ENCODE results near the gene RPL11. TPM values are rescaled to one million over a fixed set of nuclear protein-coding genes. Genes with fewer than 3 reads are reported as not detected.

RPL11 gene
- total and polyA plus RNA-seq, 10 of the 15 experiments (the other 5 are each of a cell fraction or from before 2014, with no cell fraction given): 968 to 4,611 (median 2,521) TPM

- Histone ChIP-seq H3K4me2 (ENCODE audit: control insufficient read depth, insufficient read depth) (peak overlapping the region; percentile 82), H3K79me2 (ENCODE audit: control insufficient read depth, insufficient read depth, low read length) (peaks cover 46% of the 10 kb centered on the region), H3K27me3 (replicated peaks in 1 of 2; ENCODE audit: control insufficient read depth in 2 of 2, insufficient read depth in 2 of 2, low read length in 1 of 2) (no peaks in the 10 kb centered on the region), H3K36me3 (ENCODE audit: control insufficient read depth in 2 of 2, insufficient read depth in 2 of 2, low read length in 1 of 2) (peaks cover 0 to 4% of the 10 kb centered on the region in 2 experiments; a peak in 1 of 4 replicates), H3K4me3 (peak overlapping the region; percentile 84), H3K27ac (ENCODE audit: control insufficient read depth, insufficient read depth) (peak overlapping the region; percentile 73), H4K20me1 (ENCODE audit: control insufficient read depth, insufficient read depth) (no peaks in the 10 kb centered on the region), H3K9me3 (replicated peaks; ENCODE audit: control insufficient read depth, insufficient read depth, low read length) (no peaks in the 10 kb centered on the region), H3K9ac (ENCODE audit: control insufficient read depth, insufficient read depth, low read length) (peak overlapping the region; percentile 80), H3K4me1 (ENCODE audit: control insufficient read depth, insufficient read depth, low read length) (peaks cover 19% of the 10 kb centered on the region), H2AFZ (ENCODE audit: control insufficient read depth, low read depth, low read length) (peak overlapping the region; percentile 68)
- ChIA-PET SMC1A (ENCODE audit: uncharacterized antibody, unreplicated experiment) (interaction anchor here (0.5 to 8.2 kb wide), 4 partner anchors 20 to 55 kb away, joined by 4 to 137 read pairs (median 8); partner anchors contain the start of gene RPL11), RAD21 (ENCODE audit: unreplicated experiment) (interaction anchor here (1.0 to 6.6 kb wide), 6 partner anchors 12 to 51 kb away, joined by 3 to 51 read pairs (median 4); partner anchors contain the start of gene RPL11), POLR2A (interaction anchor here (1.4 to 3.8 kb wide), 9 partner anchors 10 to 167 kb away, joined by 3 to 29 read pairs (median 7); partner anchors contain the start of gene RPL11), CTCF (interaction anchor here (1.0 to 11.3 kb wide), 6 partner anchors 9 to 105 kb away, joined by 3 to 155 read pairs (median 4); partner anchors contain the start of gene RPL11)
- FAIRE-seq (peak; percentile 38), ATAC-seq (peak; percentile 40), DNase-seq (ENCODE audit: low read depth, low spot score) (no peak)
- 9% methylated on average over 28 of the region's 28 CpGs for WGBS (ENCODE audit: insufficient coverage, insufficient replicate concordance, low lambda C conversion rate, missing lambda C conversion rate)
- intact Hi-C loops (cut with micrococcal nuclease; ENCODE audit: unreplicated experiment) (no loop called here), in situ Hi-C loops (cut with MboI) (no loop called here)
- TSS peak; percentile 90 for BruUV-seq (replicated peaks)
- TF ChIP-seq DPF2 (IDR thresholded peaks at IDR 0.05) (no peak), NFXL1 (IDR thresholded peaks at IDR 0.05; ENCODE audit: borderline replicate concordance) (0 out of 2 replicates have a peak, but pooled peaks have one; percentile 61), IRF4 (IDR thresholded peaks at IDR 0.05; ENCODE audit: low read depth, low read length) (no peak), TBL1XR1 (IDR thresholded peaks at IDR 0.05; ENCODE audit: low read depth, low read length) (no peak), NR2C1 (IDR thresholded peaks at IDR 0.05) (0 out of 2 replicates have a peak, but pooled peaks have one; percentile 28), ETV6 (conservative IDR thresholded peaks at IDR 0.05 in 1 of 2, IDR thresholded peaks at IDR 0.05 in 1 of 2; ENCODE audit: borderline replicate concordance in 1 of 2, low read depth in 1 of 2) (no peak), MTA2 (IDR thresholded peaks at IDR 0.05; ENCODE audit: low read depth) (no peak), BCLAF1 (IDR thresholded peaks at IDR 0.05) (peak; percentile 52; the same call in 1 of the 2 replicates), RELA (IDR thresholded peaks at IDR 0.05; ENCODE audit: borderline replicate concordance, partially characterized antibody) (no peak), MYB (IDR thresholded peaks at IDR 0.05; ENCODE audit: borderline replicate concordance, low read depth, low read length) (no peak), GATAD2B (conservative IDR thresholded peaks at IDR 0.05; ENCODE audit: low read depth) (no peak; the same call in 1 of the 2 replicates), ZNF217 (IDR thresholded peaks at IDR 0.05) (0 out of 2 replicates have a peak, but pooled peaks have one; percentile 20), TCF3 (IDR thresholded peaks at IDR 0.05; ENCODE audit: borderline replicate concordance, insufficient read depth, low read depth, low read length) (no peak), RCOR1 (conservative IDR thresholded peaks at IDR 0.05; ENCODE audit: low read depth, low read length) (no peak), BHLHE40 (IDR thresholded peaks at IDR 0.05; ENCODE audit: borderline replicate concordance in 1 of 2, low read depth in 2 of 2, low read length in 1 of 2) (peak in 1 of 2 experiments; percentile 85; a peak in 1 of 4 replicates), RBBP5 (conservative IDR thresholded peaks at IDR 0.05) (no peak), PAX5 (IDR thresholded peaks at IDR 0.05; ENCODE audit: borderline replicate concordance, low read depth, low read length) (0 out of 2 replicates have a peak, but pooled peaks have one; percentile 5)
- TF ChIP-seq, protein P1, sequence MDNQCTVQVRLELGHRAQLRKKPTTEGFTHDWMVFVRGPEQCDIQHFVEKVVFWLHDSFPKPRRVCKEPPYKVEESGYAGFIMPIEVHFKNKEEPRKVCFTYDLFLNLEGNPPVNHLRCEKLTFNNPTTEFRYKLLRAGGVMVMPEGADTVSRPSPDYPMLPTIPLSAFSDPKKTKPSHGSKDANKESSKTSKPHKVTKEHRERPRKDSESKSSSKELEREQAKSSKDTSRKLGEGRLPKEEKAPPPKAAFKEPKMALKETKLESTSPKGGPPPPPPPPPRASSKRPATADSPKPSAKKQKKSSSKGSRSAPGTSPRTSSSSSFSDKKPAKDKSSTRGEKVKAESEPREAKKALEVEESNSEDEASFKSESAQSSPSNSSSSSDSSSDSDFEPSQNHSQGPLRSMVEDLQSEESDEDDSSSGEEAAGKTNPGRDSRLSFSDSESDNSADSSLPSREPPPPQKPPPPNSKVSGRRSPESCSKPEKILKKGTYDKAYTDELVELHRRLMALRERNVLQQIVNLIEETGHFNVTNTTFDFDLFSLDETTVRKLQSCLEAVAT (IDR thresholded peaks at IDR 0.05): peak; percentile 82
- TF ChIP-seq, protein P2, sequence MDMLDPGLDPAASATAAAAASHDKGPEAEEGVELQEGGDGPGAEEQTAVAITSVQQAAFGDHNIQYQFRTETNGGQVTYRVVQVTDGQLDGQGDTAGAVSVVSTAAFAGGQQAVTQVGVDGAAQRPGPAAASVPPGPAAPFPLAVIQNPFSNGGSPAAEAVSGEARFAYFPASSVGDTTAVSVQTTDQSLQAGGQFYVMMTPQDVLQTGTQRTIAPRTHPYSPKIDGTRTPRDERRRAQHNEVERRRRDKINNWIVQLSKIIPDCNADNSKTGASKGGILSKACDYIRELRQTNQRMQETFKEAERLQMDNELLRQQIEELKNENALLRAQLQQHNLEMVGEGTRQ (IDR thresholded peaks at IDR 0.05; ENCODE audit: borderline replicate concordance, low read depth, low read length): no peak
Observed at GRCh38 chr1:23742670-23743286, 51.2 kb downstream of the RPL11 start.

All from GM12878 (cell line).